Panc1 (cell line): ENCODE measurements around the gene ITGA2.

Source experiments
- POLR2AphosphoS5 ChIP-seq: IDR thresholded peaks from 2 replicates; pipeline ENCODE4 v1.6.1; 2012; ENCODE audit warnings: mild to moderate bottlenecking, low read depth, low read length, moderate library complexity
- SIN3A ChIP-seq: IDR thresholded peaks from 2 replicates; pipeline ENCODE4 v1.6.1; 2012; ENCODE audit warnings: low read depth, mild to moderate bottlenecking, low read length, moderate library complexity, borderline replicate concordance; ENCODE audit not compliant: insufficient read depth
- TCF7L2 ChIP-seq: IDR thresholded peaks from 2 replicates; pipeline ENCODE4 v1.6.1; 2011; ENCODE audit warnings: mild to moderate bottlenecking, low read depth, low read length, inconsistent platforms
- TF ChIP-seq, protein P1 (sequence below): fragments of 450-650 bp; IDR thresholded peaks from 2 replicates; pipeline ENCODE4 v1.5.1; 2017; ENCODE audit warnings: mild to moderate bottlenecking
- TF ChIP-seq, protein P2 (sequence below), 2 experiments: IDR thresholded peaks; 2 replicates each; pipeline ENCODE4 v1.6.1; 2011 to 2012; ENCODE audit warnings: low read depth in 2 of 2, control low read depth in 1 of 2, low read length in 1 of 2, mild to moderate bottlenecking in 1 of 2, moderate library complexity in 1 of 2; ENCODE audit not compliant: insufficient read depth in 1 of 2

DNA sequence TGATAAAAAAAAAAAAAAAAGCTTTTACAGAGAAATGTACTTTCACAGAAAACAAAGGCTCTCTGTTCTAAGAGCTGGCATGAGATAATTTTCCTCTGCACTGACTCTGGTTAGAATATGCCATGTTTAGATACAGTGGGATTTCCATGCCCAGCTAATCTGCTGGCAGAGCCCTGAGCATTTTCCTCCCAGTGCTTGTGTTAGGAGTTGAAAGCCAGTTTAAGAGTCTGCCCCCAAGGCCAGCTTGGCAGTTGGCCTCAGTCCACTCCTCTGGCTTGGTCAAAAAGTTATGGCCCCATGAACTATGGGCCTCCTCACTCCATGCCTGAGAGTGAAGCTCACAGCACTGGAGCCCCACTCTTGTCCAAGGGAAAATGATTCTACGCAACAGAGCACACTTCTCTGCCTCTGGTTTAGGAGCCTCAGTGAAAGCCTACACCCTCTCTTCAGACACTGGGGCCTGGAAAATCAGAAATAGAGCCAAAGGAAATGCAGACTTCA lies 98.5 kb downstream of the ITGA2 start:
- TF ChIP-seq TCF7L2 (no peak), SIN3A (no peak), POLR2AphosphoS5 (no peak)
- TF ChIP-seq, protein P1, sequence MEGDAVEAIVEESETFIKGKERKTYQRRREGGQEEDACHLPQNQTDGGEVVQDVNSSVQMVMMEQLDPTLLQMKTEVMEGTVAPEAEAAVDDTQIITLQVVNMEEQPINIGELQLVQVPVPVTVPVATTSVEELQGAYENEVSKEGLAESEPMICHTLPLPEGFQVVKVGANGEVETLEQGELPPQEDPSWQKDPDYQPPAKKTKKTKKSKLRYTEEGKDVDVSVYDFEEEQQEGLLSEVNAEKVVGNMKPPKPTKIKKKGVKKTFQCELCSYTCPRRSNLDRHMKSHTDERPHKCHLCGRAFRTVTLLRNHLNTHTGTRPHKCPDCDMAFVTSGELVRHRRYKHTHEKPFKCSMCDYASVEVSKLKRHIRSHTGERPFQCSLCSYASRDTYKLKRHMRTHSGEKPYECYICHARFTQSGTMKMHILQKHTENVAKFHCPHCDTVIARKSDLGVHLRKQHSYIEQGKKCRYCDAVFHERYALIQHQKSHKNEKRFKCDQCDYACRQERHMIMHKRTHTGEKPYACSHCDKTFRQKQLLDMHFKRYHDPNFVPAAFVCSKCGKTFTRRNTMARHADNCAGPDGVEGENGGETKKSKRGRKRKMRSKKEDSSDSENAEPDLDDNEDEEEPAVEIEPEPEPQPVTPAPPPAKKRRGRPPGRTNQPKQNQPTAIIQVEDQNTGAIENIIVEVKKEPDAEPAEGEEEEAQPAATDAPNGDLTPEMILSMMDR: no peak
- TF ChIP-seq, protein P2, sequence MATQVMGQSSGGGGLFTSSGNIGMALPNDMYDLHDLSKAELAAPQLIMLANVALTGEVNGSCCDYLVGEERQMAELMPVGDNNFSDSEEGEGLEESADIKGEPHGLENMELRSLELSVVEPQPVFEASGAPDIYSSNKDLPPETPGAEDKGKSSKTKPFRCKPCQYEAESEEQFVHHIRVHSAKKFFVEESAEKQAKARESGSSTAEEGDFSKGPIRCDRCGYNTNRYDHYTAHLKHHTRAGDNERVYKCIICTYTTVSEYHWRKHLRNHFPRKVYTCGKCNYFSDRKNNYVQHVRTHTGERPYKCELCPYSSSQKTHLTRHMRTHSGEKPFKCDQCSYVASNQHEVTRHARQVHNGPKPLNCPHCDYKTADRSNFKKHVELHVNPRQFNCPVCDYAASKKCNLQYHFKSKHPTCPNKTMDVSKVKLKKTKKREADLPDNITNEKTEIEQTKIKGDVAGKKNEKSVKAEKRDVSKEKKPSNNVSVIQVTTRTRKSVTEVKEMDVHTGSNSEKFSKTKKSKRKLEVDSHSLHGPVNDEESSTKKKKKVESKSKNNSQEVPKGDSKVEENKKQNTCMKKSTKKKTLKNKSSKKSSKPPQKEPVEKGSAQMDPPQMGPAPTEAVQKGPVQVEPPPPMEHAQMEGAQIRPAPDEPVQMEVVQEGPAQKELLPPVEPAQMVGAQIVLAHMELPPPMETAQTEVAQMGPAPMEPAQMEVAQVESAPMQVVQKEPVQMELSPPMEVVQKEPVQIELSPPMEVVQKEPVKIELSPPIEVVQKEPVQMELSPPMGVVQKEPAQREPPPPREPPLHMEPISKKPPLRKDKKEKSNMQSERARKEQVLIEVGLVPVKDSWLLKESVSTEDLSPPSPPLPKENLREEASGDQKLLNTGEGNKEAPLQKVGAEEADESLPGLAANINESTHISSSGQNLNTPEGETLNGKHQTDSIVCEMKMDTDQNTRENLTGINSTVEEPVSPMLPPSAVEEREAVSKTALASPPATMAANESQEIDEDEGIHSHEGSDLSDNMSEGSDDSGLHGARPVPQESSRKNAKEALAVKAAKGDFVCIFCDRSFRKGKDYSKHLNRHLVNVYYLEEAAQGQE (IDR thresholded peaks at IDR 0.05; ENCODE audit: insufficient read depth in 1 of 2, low read depth in 2 of 2, low read length in 1 of 2): no peak
